IPS-20b (cell line): ENCODE results near the gene ISLR2.

Source experiments
- H3K27ac ChIP-seq: one replicate; pipeline ENCODE4 v1.5.1; 2013; ENCODE audit warnings: low read length
- H3K27me3 ChIP-seq: 2 replicates; pipeline ENCODE4 v1.6.1; 2013; ENCODE audit warnings: mild to moderate bottlenecking, low read length, inconsistent platforms; ENCODE audit not compliant: insufficient read depth
- H3K36me3 ChIP-seq: 2 replicates; pipeline ENCODE4 v1.6.1; 2013; ENCODE audit warnings: low read depth, mild to moderate bottlenecking, inconsistent platforms, low read length, moderate library complexity; ENCODE audit not compliant: insufficient read depth
- H3K4me1 ChIP-seq: 2 replicates; pipeline ENCODE4 v1.6.1; 2013; ENCODE audit warnings: mild to moderate bottlenecking, control low read depth, inconsistent platforms, low read length, moderate library complexity; ENCODE audit not compliant: insufficient read depth
- H3K4me3 ChIP-seq: 2 replicates; pipeline ENCODE4 v1.5.1; 2013; ENCODE audit warnings: mild to moderate bottlenecking, low read length, inconsistent platforms
- H3K9ac ChIP-seq: 2 replicates; pipeline ENCODE4 v1.6.1; 2013; ENCODE audit warnings: low read depth, mild to moderate bottlenecking, inconsistent platforms, low read length, moderate library complexity
- H3K9me3 ChIP-seq: 2 replicates; pipeline ENCODE4 v1.6.1; 2013; ENCODE audit warnings: mild to moderate bottlenecking, low read depth, low read length, inconsistent platforms; ENCODE audit not compliant: insufficient read depth

The ISLR2 gene

DNA sequence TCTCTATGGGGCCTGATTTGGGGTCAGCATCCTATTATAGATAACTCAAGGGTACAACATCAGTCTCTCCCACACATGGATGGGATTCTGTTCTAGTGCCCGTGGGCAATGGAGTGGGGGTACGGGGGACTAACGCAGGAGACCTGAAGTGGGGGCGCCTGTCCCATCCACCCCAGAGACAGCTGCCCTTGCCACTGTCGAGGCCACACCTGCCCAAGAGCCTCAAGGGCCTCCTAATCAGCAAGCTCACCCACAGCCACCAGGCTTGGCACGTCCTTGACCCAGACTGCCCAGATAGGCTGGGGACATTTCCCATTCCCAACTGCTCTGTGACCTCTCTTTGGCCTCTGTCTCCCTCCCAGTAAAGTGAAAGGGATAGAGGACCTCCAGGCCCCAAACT lies 8.5 kb upstream of the ISLR2 start:
- H3K4me1 ChIP-seq = peaks cover 7% of the 10 kb centered on the region; the same call in 1 of the 2 replicates
- peaks cover 33% of the 10 kb centered on the region for H3K27me3 ChIP-seq
- no peaks in the 10 kb centered on the region for H3K9me3 ChIP-seq
- H3K9ac ChIP-seq = no peak overlapping the region
- H3K36me3 ChIP-seq = no peaks in the 10 kb centered on the region
- no peak overlapping the region for H3K4me3 ChIP-seq
- no peak overlapping the region for H3K27ac ChIP-seq

- no peaks in the 10 kb centered on the region for H3K9me3 ChIP-seq
- no peaks in the 10 kb centered on the region for H3K36me3 ChIP-seq
- peak overlapping the region; percentile 13; the same call in 1 of the 2 replicates for H3K9ac ChIP-seq
- peaks cover 7% of the 10 kb centered on the region; the same call in 1 of the 2 replicates for H3K4me1 ChIP-seq
- no peak overlapping the region for H3K27ac ChIP-seq
- H3K27me3 ChIP-seq = peaks cover 41% of the 10 kb centered on the region
- no peak overlapping the region for H3K4me3 ChIP-seq
Observed at GRCh38 chr15:74122403-74123130, 7.8 kb upstream of the ISLR2 start.

DNA sequence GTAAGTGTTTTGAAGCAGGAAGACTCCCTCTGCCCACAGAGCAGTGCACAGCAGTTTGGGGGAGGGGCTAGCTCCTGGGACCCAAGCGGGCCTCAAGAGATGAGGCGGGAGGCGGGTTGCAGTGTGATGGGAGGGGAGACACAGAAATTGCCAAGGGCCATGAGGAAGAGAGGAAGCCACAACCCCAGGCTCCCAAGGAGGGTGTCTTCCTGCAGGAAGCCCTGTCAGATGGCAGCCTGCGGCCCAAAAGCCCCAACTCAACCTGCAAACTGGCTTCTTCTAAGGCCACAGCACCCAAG lies 7.3 kb upstream of the ISLR2 start:
- H3K36me3 ChIP-seq = no peaks in the 10 kb centered on the region
- H3K4me1 ChIP-seq = peaks cover 7% of the 10 kb centered on the region; the same call in 1 of the 2 replicates
- H3K9me3 ChIP-seq = no peaks in the 10 kb centered on the region
- H3K27me3 ChIP-seq = peaks cover 46% of the 10 kb centered on the region
- H3K9ac ChIP-seq = no peak overlapping the region
- no peak overlapping the region for H3K4me3 ChIP-seq
- no peak overlapping the region for H3K27ac ChIP-seq

DNA sequence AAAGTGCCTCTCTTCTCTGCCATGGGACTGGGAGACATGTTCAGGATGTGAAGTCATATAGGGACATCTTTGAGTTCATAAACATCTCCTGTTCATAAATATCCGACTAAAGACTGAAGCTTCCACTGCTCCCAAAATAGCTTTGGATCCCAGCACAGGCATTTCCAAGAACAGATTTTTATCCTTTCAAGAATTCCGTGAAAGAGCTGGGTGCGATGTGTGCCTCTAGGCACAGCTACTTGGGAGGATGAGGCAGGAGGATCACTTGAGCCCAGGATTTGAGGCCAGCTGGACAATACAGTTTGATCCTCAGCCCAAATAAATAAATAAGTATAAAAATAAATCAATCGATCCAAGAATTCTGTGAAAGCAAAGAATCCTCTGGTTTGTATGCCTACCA lies 6.7 kb upstream of the ISLR2 start:
- Histone ChIP-seq H3K9me3 (no peaks in the 10 kb centered on the region), H3K27ac (no peak overlapping the region), H3K9ac (no peak overlapping the region), H3K27me3 (peaks cover 51% of the 10 kb centered on the region), H3K4me3 (no peak overlapping the region), H3K36me3 (no peaks in the 10 kb centered on the region), H3K4me1 (peaks cover 11% of the 10 kb centered on the region; the same call in 1 of the 2 replicates)

DNA sequence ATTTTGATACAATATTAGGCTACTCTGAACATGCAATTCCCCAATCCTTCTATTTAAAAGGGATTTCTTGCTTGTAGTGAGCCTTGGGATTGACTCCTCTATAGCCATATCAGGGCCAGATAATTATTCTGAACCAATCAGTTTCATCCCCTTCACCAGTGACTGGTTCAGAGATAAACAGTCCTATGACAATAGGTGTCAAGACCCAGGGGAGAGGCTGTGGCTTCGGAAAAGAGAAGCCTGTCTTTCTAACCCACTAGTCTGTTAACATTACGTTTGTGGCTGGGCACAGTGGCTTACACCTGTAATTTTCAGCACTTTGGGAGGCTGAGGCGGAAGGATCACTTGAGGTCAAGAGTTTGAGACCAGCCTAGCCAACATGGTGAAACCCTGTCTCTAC lies 6.2 kb upstream of the ISLR2 start:
- H3K27me3 ChIP-seq = peaks cover 57% of the 10 kb centered on the region
- H3K36me3 ChIP-seq = no peaks in the 10 kb centered on the region
- H3K9ac ChIP-seq = no peak overlapping the region
- peaks cover 16% of the 10 kb centered on the region; the same call in 1 of the 2 replicates for H3K4me1 ChIP-seq
- no peaks in the 10 kb centered on the region for H3K9me3 ChIP-seq
- H3K27ac ChIP-seq = no peak overlapping the region
- H3K4me3 ChIP-seq = no peak overlapping the region

GRCh38 chr15:74124759-74125158 lies 5.6 kb upstream of the ISLR2 start:
- Histone ChIP-seq H3K9ac (no peak overlapping the region), H3K27ac (no peak overlapping the region), H3K4me1 (peaks cover 21% of the 10 kb centered on the region; the same call in 1 of the 2 replicates), H3K36me3 (no peaks in the 10 kb centered on the region), H3K4me3 (no peak overlapping the region), H3K9me3 (no peaks in the 10 kb centered on the region), H3K27me3 (peaks cover 62% of the 10 kb centered on the region)

DNA sequence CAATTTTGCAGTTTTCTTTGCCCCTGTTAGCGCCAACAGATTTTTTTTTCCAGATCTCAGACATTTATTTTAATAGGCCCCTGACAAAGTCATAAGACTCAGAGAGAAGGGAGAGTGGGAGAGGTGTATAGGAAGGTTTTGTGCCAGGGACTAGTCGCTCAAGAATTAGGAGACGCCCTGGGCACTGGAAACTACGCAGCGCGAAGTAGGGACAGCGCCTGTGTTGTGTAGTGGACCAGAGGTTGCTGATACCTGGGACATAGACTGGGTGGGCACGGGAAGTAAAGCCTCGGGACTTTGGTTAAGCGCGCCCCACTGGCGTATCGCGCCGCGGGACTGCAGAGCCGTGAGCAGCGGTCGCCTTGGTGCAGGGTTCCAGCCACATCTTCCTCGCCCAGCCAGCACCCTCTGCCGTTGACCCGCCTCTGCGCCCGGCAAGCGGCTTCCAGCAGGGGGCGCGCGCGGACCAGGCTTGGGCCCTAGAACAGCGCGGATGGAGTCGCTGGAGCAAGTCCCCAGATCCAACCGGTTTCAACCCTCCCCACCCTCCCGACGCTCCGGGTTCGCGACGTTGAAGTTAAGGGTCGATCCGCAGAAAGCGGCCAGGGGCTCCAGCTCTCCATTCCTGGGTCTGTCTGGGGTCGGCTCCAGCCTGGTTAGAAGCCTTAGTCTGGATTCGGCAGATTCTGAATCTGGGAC lies 3.0 kb upstream of the ISLR2 start:
- H3K4me3 ChIP-seq = peak overlapping the region; percentile 60
- peaks cover 81% of the 10 kb centered on the region for H3K27me3 ChIP-seq
- no peaks in the 10 kb centered on the region for H3K9me3 ChIP-seq
- no peak overlapping the region for H3K27ac ChIP-seq
- H3K4me1 ChIP-seq = peaks cover 21% of the 10 kb centered on the region; the same call in 1 of the 2 replicates
- no peaks in the 10 kb centered on the region for H3K36me3 ChIP-seq
- H3K9ac ChIP-seq = peak overlapping the region; percentile 12; the same call in 1 of the 2 replicates

DNA sequence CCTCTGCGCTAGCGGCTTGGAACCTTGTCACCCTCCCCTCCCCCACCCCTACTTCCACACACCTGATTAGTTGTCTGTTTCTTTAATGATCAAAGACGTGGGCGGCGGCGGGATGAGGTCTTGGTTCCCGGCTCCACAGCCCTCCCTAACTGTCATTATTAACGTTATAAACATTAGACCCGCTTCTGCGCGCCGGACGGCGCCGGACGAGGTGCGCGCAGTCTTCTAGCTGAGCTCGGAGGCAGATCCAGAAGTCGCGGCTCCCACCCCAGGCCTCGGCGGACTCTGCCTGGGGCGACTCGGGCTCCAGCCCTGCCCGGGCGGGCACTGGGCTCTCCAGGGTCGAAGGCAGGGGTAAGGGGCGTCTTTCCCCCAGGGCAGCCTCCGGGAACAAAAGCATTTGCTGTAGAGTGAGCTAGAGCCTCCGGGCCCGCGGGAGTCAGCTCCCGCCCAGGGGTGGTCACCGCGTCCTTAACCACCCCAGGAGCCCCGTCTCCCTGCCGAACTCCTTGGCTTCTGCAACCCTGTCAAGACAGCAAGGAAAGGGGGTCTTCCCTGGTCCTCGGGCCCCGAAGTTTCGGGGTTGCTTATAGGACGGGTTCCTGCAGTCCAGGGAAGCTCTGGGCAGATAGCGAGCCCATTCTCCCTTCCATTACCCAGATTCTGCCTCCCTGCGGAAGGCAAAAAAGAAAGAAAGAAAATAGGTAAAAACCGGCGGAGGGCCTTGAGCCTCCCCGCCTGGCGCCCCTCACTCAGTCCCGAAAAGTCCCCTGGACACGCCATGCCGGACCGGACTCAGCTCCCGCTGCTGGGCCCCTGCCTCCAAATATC lies 2.2 kb upstream of the ISLR2 start:
- Histone ChIP-seq H3K4me1 (peaks cover 18% of the 10 kb centered on the region; the same call in 1 of the 2 replicates), H3K27ac (no peak overlapping the region), H3K9me3 (no peaks in the 10 kb centered on the region), H3K4me3 (peak overlapping the region; percentile 60), H3K9ac (peak overlapping the region; percentile 12; the same call in 1 of the 2 replicates), H3K36me3 (no peaks in the 10 kb centered on the region), H3K27me3 (peaks cover 89% of the 10 kb centered on the region)

- no peaks in the 10 kb centered on the region for H3K36me3 ChIP-seq
- H3K27ac ChIP-seq = no peak overlapping the region
- peak overlapping the region; percentile 60 for H3K4me3 ChIP-seq
- peak overlapping the region; percentile 51; the same call in 1 of the 2 replicates for H3K9ac ChIP-seq
- peaks cover 91% of the 10 kb centered on the region for H3K27me3 ChIP-seq
- H3K9me3 ChIP-seq = no peaks in the 10 kb centered on the region
- peaks cover 18% of the 10 kb centered on the region; the same call in 1 of the 2 replicates for H3K4me1 ChIP-seq
Observed at GRCh38 chr15:74128785-74129585, 1.4 kb upstream of the ISLR2 start.

- peak overlapping the region; percentile 60 for H3K4me3 ChIP-seq
- no peaks in the 10 kb centered on the region for H3K36me3 ChIP-seq
- H3K9me3 ChIP-seq = no peaks in the 10 kb centered on the region
- peak overlapping the region; percentile 51; the same call in 1 of the 2 replicates for H3K9ac ChIP-seq
- H3K4me1 ChIP-seq = peaks cover 18% of the 10 kb centered on the region; the same call in 1 of the 2 replicates
- no peak overlapping the region for H3K27ac ChIP-seq
- peaks cover 98% of the 10 kb centered on the region for H3K27me3 ChIP-seq
Observed at GRCh38 chr15:74129586-74130154, 716 bp upstream of the ISLR2 start.
